ENCODE data around the gene MAP4K1.

MAP4K1 gene

DNA sequence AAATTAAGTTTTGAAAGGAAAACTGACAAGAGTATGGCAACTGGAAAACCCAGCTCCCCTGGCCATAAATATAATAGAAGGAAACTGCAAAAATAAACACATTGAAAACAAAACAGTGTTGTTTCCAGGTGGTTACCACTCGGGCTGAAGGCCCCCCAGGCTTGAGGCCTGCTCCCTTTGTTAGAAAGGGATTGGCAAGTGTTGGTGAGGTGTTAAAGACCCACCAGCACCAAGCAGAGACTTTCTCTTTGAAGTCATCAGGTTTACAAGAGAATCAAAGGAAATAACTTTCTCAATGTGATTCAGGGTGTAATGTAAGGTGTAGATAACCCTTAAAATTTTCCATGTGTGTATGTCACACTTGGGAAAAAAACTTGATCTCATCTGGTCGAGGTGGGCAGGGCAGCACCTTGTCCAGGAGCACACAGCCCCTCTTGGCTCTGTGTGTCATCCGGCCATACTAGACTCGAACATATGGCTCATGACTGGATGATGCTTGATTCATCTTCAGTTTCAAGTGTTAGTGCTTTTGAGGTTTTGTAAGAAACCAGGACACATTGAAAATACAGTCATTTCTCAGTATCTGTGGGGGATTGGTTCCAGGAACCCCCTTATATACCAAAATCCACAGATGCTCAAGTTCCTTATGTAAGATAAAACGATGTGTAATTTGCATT lies 37.5 kb upstream of the MAP4K1 start:
- TF ChIP-seq TAF1 (IDR thresholded peaks at IDR 0.05; ENCODE audit: borderline replicate concordance, insufficient read depth, low read length) = no peak
- no peak for TF ChIP-seq FOXP2 (optimal IDR thresholded peaks at IDR 0.05; ENCODE audit: borderline replicate concordance, extremely low read depth, extremely low read length, insufficient read depth)

DNA sequence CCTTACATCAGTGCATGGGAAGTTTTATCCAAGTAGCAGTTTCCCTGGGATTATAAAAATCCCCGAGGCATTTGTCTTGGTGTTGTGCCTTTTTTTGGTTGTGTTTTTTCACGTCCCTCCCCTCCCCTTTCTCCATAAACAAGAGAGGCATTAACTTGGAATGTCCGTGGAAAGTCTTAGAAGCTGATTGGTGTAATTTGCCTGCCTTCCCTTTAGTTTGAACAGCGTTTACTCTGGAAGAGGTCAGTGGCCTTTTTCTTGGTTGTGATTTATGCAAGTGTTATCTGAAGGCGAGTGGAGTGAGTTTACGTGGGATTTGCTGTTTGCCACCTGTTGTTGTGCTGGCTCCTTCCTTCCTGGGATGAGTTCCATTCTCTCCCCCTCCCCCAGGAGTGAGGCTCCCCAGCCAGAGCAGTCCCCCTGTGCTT lies 36.9 kb upstream of the MAP4K1 start:
- TF ChIP-seq POLR2AphosphoS5 (IDR thresholded peaks at IDR 0.05; ENCODE audit: low read depth, low read length) (no peak), TAF1 (IDR thresholded peaks at IDR 0.05; ENCODE audit: borderline replicate concordance, insufficient read depth, low read length) (no peak), FOXP2 (optimal IDR thresholded peaks at IDR 0.05; ENCODE audit: borderline replicate concordance, extremely low read depth, extremely low read length, insufficient read depth) (no peak), SIN3A (IDR thresholded peaks at IDR 0.05; ENCODE audit: borderline replicate concordance, insufficient read depth, low read length) (no peak)
- TF ChIP-seq, protein P1, sequence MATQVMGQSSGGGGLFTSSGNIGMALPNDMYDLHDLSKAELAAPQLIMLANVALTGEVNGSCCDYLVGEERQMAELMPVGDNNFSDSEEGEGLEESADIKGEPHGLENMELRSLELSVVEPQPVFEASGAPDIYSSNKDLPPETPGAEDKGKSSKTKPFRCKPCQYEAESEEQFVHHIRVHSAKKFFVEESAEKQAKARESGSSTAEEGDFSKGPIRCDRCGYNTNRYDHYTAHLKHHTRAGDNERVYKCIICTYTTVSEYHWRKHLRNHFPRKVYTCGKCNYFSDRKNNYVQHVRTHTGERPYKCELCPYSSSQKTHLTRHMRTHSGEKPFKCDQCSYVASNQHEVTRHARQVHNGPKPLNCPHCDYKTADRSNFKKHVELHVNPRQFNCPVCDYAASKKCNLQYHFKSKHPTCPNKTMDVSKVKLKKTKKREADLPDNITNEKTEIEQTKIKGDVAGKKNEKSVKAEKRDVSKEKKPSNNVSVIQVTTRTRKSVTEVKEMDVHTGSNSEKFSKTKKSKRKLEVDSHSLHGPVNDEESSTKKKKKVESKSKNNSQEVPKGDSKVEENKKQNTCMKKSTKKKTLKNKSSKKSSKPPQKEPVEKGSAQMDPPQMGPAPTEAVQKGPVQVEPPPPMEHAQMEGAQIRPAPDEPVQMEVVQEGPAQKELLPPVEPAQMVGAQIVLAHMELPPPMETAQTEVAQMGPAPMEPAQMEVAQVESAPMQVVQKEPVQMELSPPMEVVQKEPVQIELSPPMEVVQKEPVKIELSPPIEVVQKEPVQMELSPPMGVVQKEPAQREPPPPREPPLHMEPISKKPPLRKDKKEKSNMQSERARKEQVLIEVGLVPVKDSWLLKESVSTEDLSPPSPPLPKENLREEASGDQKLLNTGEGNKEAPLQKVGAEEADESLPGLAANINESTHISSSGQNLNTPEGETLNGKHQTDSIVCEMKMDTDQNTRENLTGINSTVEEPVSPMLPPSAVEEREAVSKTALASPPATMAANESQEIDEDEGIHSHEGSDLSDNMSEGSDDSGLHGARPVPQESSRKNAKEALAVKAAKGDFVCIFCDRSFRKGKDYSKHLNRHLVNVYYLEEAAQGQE (IDR thresholded peaks at IDR 0.05; ENCODE audit: insufficient read depth in 1 of 2, low read depth in 2 of 2, low read length in 2 of 2) = no peak

GRCh38 chr19:38653028-38653571 lies 35.3 kb upstream of the MAP4K1 start:
- TF ChIP-seq FOXP2 (optimal IDR thresholded peaks at IDR 0.05; ENCODE audit: borderline replicate concordance, extremely low read depth, extremely low read length, insufficient read depth) = no peak
- TF ChIP-seq, protein P1 (IDR thresholded peaks at IDR 0.05; ENCODE audit: insufficient read depth in 1 of 2, low read depth in 2 of 2, low read length in 2 of 2) = no peak
- no peak for TF ChIP-seq SIN3A (IDR thresholded peaks at IDR 0.05; ENCODE audit: borderline replicate concordance, insufficient read depth, low read length)
- no peak for TF ChIP-seq TAF1 (IDR thresholded peaks at IDR 0.05; ENCODE audit: borderline replicate concordance, insufficient read depth, low read length)
- TF ChIP-seq POLR2AphosphoS5 (IDR thresholded peaks at IDR 0.05; ENCODE audit: low read depth, low read length) = no peak

- no peak for TF ChIP-seq SIN3A (IDR thresholded peaks at IDR 0.05; ENCODE audit: borderline replicate concordance, insufficient read depth, low read length)
- no peak for TF ChIP-seq TAF1 (IDR thresholded peaks at IDR 0.05; ENCODE audit: borderline replicate concordance, insufficient read depth, low read length)
- TF ChIP-seq, protein P1 (IDR thresholded peaks at IDR 0.05; ENCODE audit: insufficient read depth in 1 of 2, low read depth in 2 of 2, low read length in 2 of 2) = no peak
- TF ChIP-seq POLR2AphosphoS5 (IDR thresholded peaks at IDR 0.05; ENCODE audit: low read depth, low read length) = no peak
Observed at GRCh38 chr19:38650911-38651584, 33.3 kb upstream of the MAP4K1 start.

GRCh38 chr19:38650172-38650775 lies 32.5 kb upstream of the MAP4K1 start:
- TF ChIP-seq POLR2AphosphoS5 (IDR thresholded peaks at IDR 0.05; ENCODE audit: low read depth, low read length) = no peak
- no peak for TF ChIP-seq TAF1 (IDR thresholded peaks at IDR 0.05; ENCODE audit: borderline replicate concordance, insufficient read depth, low read length)
- TF ChIP-seq SIN3A (IDR thresholded peaks at IDR 0.05; ENCODE audit: borderline replicate concordance, insufficient read depth, low read length) = no peak
- TF ChIP-seq, protein P1 (IDR thresholded peaks at IDR 0.05; ENCODE audit: insufficient read depth in 1 of 2, low read depth in 2 of 2, low read length in 2 of 2) = no peak
- TF ChIP-seq FOXP2 (optimal IDR thresholded peaks at IDR 0.05; ENCODE audit: borderline replicate concordance, extremely low read depth, extremely low read length, insufficient read depth) = no peak

Measured in PFSK-1 (cell line).